Occipital lobe (tissue), 1 donor: Measurements from ENCODE around the gene CLBA1. TPM values are rescaled to one million over a fixed set of nuclear protein-coding genes. Genes with fewer than 3 reads are reported as not detected.

ENCODE experiments used
- total RNA-seq: library from RNA; depleted of rRNA; stranded (reverse); fragments of >200 nt; gene quantifications from one replicate; pipeline ENCODE4 v1.2.3, GENCODE V29; 2014

CLBA1 gene
- total RNA-seq, 1 donor from 2014 or later: 10.1 TPM

Other genes starting within 250 kb of the CLBA1 start
- 21.2 TPM for gene SIVA1, start 232.6 kb upstream of the CLBA1 start, total RNA-seq
- gene AKT1, start 190.0 kb upstream of the CLBA1 start, total RNA-seq: 102 TPM
- 0.94 TPM for gene ZBTB42, start 184.7 kb upstream of the CLBA1 start, total RNA-seq
- 22.8 TPM for gene CEP170B, start 120.5 kb upstream of the CLBA1 start, total RNA-seq
- 5.8 TPM for gene PLD4, start 60.9 kb upstream of the CLBA1 start, total RNA-seq
- 20.6 TPM for gene AHNAK2, start 7.4 kb upstream of the CLBA1 start, total RNA-seq
- gene CDCA4, start 35.3 kb downstream of the CLBA1 start, total RNA-seq: 11.1 TPM
- 0.94 TPM for gene GPR132, start 79.6 kb downstream of the CLBA1 start, total RNA-seq
- gene JAG2, start 183.0 kb downstream of the CLBA1 start, total RNA-seq: 31.7 TPM
- gene NUDT14, start 195.5 kb downstream of the CLBA1 start, total RNA-seq: 18.2 TPM